Parathyroid adenoma (tissue), 2 donors: ENCODE data around the gene ZBTB4.

Source experiments
- H2AFZ ChIP-seq: fragments of 300-600 bp; sonication (generic); one replicate; pipeline ENCODE4 v1.7.0; 2017; ENCODE audit warnings: antibody characterized with exemption, mild to moderate bottlenecking
- H3K27ac ChIP-seq: fragments of 300-600 bp; sonication (generic); one replicate; pipeline ENCODE4 v1.7.0; 2017
- H3K27me3 ChIP-seq: fragments of 300-600 bp; sonication (generic); one replicate; pipeline ENCODE4 v1.7.0; 2017; ENCODE audit warnings: low read length; ENCODE audit not compliant: control insufficient read depth, insufficient read depth
- H3K36me3 ChIP-seq: fragments of 300-600 bp; sonication (generic); one replicate; pipeline ENCODE4 v1.7.0; 2017; ENCODE audit warnings: low read length; ENCODE audit not compliant: control insufficient read depth, insufficient read depth
- H3K4me1 ChIP-seq: fragments of 300-600 bp; sonication (generic); one replicate; pipeline ENCODE4 v1.7.0; 2017; ENCODE audit warnings: control low read depth
- H3K4me2 ChIP-seq: fragments of 300-600 bp; sonication (generic); one replicate; pipeline ENCODE4 v1.7.0; 2017; ENCODE audit warnings: low read length
- H3K4me3 ChIP-seq: fragments of 300-600 bp; sonication (generic); one replicate; pipeline ENCODE4 v1.7.0; 2017; ENCODE audit warnings: low read depth, low read length
- H3K79me2 ChIP-seq: fragments of 300-600 bp; sonication (generic); one replicate; pipeline ENCODE4 v1.7.0; 2017; ENCODE audit warnings: control low read depth
- H3K9ac ChIP-seq: fragments of 300-600 bp; sonication (generic); one replicate; pipeline ENCODE4 v1.7.0; 2017; ENCODE audit warnings: mild to moderate bottlenecking
- H3K9me3 ChIP-seq: fragments of 300-600 bp; sonication (generic); one replicate; pipeline ENCODE4 v1.7.0; 2017; ENCODE audit warnings: low read length; ENCODE audit not compliant: control insufficient read depth
- TF ChIP-seq, protein P1 (sequence below): fragments of 300-600 bp; sonication (generic); IDR thresholded peaks from one replicate; pipeline ENCODE4 v1.7.0; 2017; ENCODE audit warnings: antibody characterized with exemption, mild to moderate bottlenecking
- donor health status: primary hyperparathyroidism.

ZBTB4 gene

GRCh38 chr17:7480089-7480384, 606 bp upstream of the ZBTB4 start:
- H2AFZ ChIP-seq: peak overlapping the region; percentile 92
- peak overlapping the region; percentile 99 for H3K27ac ChIP-seq
- TF ChIP-seq, protein P1, sequence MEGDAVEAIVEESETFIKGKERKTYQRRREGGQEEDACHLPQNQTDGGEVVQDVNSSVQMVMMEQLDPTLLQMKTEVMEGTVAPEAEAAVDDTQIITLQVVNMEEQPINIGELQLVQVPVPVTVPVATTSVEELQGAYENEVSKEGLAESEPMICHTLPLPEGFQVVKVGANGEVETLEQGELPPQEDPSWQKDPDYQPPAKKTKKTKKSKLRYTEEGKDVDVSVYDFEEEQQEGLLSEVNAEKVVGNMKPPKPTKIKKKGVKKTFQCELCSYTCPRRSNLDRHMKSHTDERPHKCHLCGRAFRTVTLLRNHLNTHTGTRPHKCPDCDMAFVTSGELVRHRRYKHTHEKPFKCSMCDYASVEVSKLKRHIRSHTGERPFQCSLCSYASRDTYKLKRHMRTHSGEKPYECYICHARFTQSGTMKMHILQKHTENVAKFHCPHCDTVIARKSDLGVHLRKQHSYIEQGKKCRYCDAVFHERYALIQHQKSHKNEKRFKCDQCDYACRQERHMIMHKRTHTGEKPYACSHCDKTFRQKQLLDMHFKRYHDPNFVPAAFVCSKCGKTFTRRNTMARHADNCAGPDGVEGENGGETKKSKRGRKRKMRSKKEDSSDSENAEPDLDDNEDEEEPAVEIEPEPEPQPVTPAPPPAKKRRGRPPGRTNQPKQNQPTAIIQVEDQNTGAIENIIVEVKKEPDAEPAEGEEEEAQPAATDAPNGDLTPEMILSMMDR: no peak
- peak overlapping the region; percentile 77 for H3K4me3 ChIP-seq
- H3K9ac ChIP-seq: peak overlapping the region; percentile 98
- peak overlapping the region; percentile 86 for H3K4me2 ChIP-seq
- no peaks in the 10 kb centered on the region for H3K27me3 ChIP-seq
- H3K79me2 ChIP-seq: peaks cover 54% of the 10 kb centered on the region
- H3K36me3 ChIP-seq: no peaks in the 10 kb centered on the region
- H3K4me1 ChIP-seq: peaks cover 29% of the 10 kb centered on the region
- H3K9me3 ChIP-seq: no peaks in the 10 kb centered on the region

- Histone ChIP-seq H2AFZ (peak overlapping the region; percentile 52), H3K9me3 (no peaks in the 10 kb centered on the region), H3K36me3 (no peaks in the 10 kb centered on the region), H3K4me1 (peaks cover 29% of the 10 kb centered on the region), H3K9ac (peak overlapping the region; percentile 99), H3K4me3 (peak overlapping the region; percentile 71), H3K27me3 (no peaks in the 10 kb centered on the region), H3K4me2 (peak overlapping the region; percentile 60), H3K27ac (peak overlapping the region; percentile 99), H3K79me2 (peaks cover 67% of the 10 kb centered on the region)
- TF ChIP-seq, protein P1: no peak
These were observed 887 bp downstream of the ZBTB4 start for GRCh38 chr17:7478276-7479212.

DNA sequence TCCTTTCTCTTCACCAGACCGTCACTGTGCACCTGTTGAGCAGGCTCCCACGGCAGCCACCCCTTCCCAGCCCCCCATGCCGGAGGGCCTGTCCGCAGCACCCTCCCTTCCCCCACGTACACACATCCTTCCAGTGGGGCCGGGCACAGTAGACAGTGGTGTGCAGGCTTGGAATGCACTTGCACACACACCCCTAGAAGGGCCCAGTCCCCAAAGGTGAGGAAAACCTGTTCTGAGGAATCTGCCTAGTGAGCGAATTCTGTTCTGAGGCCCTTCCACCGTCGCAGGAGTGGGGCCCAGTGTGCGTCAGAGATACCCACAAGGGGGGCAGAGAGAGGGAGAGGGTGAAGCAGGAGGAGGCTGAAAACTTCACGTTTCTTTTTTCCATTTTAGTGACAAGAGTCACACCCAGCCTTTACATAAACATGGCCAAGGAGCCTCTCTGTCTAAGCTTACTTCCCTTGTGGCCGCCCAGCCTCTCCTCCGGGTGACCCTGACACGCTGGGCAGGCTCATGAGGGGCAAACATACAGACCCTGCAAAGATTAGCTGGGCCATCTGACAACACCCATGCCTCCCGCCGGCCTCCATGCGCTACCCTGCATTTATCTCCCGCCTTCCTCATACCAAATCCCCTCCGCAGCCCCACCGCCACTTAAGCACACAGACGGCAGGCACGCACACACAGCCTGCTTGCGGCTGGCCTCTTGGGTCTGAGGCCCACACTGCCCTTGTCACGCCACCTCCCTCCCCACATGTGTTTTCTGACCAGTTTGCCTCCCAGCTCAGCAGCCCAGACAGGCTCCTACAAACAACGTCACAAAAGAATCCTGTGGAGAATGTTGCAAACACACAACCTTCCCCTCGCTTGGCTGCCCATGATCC, 1.8 kb downstream of the ZBTB4 start:
- Histone ChIP-seq H3K4me3 (peak overlapping the region; percentile 71), H3K27ac (peak overlapping the region; percentile 99), H3K36me3 (no peaks in the 10 kb centered on the region), H3K4me2 (peak overlapping the region; percentile 60), H3K9ac (peak overlapping the region; percentile 99), H3K4me1 (peaks cover 29% of the 10 kb centered on the region), H2AFZ (no peak overlapping the region), H3K27me3 (no peaks in the 10 kb centered on the region), H3K9me3 (no peaks in the 10 kb centered on the region), H3K79me2 (peaks cover 70% of the 10 kb centered on the region)
- TF ChIP-seq, protein P1: no peak

DNA sequence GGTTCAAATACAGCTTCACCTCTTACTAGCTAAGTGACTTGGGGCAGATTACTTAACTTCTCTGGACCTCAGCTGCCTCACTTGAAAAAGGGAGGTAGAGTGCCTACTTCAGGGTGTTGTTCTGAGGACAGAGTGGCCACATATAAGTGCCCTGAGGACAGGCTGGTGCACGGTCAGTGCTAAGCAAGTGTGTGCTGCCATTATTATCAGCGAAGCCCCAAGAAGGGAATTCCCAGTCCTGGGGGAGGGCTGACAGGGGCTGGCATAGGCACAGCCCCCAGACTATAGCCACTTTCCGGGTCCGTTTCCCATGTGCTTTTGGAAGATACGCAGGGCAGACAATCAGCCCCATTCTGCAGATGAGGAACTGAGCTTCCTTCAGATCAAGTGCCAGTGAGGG, 2.5 kb downstream of the ZBTB4 start:
- TF ChIP-seq, protein P1: no peak
- H3K4me3 ChIP-seq: peak overlapping the region; percentile 71

More for the DNA sequence above, 2.5 kb downstream of the ZBTB4 start:
- Histone ChIP-seq H3K27ac (peak overlapping the region; percentile 99), H3K9ac (no peak overlapping the region), H3K36me3 (no peaks in the 10 kb centered on the region), H2AFZ (no peak overlapping the region), H3K4me1 (peaks cover 30% of the 10 kb centered on the region), H3K4me2 (peak overlapping the region; percentile 60), H3K9me3 (no peaks in the 10 kb centered on the region), H3K79me2 (peaks cover 73% of the 10 kb centered on the region), H3K27me3 (no peaks in the 10 kb centered on the region)
